HG03103 (cell line): ENCODE results near the gene CEP120.

Source experiments
- ATAC-seq: cut with Tn5 transposase; IDR thresholded peaks from one replicate; pipeline ENCODE4 v1.9.1; 2021; ENCODE audit warnings: low read depth; ENCODE audit not compliant: unreplicated experiment

Gene CEP120

DNA sequence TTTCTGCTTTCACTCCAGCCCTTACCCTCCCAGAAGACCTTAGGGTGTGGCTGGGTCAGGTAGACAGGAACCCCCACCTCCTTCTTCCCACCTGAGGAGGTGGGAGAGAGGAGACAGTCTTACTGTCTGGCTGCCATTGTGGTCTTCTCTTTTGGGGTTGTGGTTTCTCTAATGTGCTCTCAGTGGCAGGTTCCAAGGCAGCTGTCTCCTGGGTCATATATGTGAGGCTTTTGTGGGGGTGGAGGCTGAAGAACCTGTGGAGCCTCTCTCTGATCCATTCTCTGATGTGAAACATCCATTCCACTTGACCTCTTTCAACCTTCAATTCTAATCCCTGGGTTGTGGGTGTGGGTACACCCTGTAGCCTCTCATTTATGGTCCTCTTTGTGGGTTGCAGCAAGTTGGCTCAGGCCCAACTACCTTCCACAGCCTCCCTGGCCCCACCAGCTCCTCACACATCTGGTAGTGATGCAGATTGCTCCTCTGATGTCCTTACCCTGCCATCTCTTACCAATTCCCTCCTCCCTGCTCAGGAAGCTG is 118.4 kb downstream of the CEP120 start:
- ATAC-seq: no peak

DNA sequence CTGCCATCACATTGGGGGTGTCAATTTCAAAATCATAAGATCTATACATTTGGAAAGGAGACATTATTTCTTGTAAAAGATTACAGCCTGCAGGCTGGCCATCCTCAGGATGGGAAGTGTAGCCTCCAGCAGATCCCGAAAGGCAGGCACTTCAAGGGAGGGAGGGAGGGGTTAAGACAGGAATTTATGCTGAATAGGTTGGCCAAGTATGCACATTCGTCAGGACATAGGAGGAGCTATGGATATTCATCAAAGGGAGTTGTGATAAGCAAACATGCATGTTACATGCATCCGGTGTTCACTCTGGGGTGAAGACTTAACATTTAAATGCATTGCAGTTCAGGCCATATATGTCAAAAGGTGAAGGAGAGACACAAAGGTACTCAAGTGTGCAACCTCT is 119.4 kb downstream of the CEP120 start:
- ATAC-seq: no peak

- no peak for ATAC-seq
These were observed 122.9 kb downstream of the CEP120 start for GRCh38 chr5:123300266-123300665.

- no peak for ATAC-seq
These were observed 124.1 kb downstream of the CEP120 start for GRCh38 chr5:123299136-123299535.

GRCh38 chr5:123298335-123299030 is 124.7 kb downstream of the CEP120 start:
- no peak for ATAC-seq

DNA sequence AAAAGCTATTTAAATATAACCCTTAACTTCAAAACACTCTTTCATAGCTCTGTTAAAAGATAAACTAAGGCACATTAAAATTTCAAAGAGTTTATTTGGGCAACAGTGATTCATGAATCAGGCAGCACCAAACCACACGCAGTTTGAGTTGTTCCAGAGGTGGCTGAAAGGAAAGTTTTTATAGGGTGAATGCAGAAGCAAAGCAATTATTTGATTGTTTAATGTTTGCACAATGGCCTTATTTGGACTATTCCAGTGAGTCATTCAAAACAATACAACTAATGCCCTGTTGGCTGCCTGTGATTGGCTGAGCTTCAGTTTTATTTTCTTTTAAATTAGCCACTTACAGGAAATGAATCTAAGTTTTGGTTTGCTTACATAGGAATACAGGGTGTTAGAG is 125.3 kb downstream of the CEP120 start:
- ATAC-seq: no peak

DNA sequence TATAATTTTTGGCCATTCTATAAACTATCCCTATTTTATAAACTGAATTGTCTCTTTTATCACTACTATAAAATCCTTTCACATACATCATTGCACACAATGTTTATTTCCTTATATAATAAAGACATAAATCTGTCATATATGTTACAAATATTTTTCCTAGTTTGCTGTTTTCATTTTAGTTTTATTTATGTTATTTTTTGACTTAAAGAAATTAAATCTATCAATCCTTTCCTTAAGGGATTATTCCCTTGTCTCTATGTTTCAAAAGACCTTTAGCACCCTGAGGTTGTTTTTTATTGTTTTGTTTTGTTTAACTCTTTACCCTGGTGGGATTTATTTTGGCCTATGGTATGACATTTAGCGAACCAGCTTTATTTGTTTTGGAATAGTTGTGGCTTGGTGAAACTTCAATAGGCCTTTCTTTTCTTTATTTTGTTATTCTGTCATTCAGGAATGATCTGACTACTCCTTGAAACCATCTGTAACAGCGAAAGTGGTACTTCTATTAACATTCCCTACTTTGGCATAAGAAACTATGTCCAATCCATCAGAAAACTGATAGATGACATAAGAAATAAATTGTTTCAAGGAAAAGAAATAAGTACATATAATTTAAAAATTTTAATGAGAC is 125.9 kb downstream of the CEP120 start:
- ATAC-seq: no peak
